Measurements from ENCODE around the gene TRPC1.

GRCh38 chr3:142693136-142693853, 30.5 kb upstream of the TRPC1 start:
- no peak for TF ChIP-seq CTCF (optimal IDR thresholded peaks at IDR 0.05 in 1 of 3, IDR thresholded peaks at IDR 0.05 in 1 of 3, conservative IDR thresholded peaks at IDR 0.05 in 1 of 3; ENCODE audit: extremely low read depth in 1 of 3, insufficient read depth in 2 of 3, low read length in 3 of 3)
- TF ChIP-seq EZH2 (IDR thresholded peaks at IDR 0.05; ENCODE audit: low read length): no peak

Measured in keratinocyte (primary cell).